Fibroblast of skin of left quadriceps (primary cell): ENCODE data around the gene SCMH1.
A peak's percentile ranks its signal among the peaks of the same experiment; 100 is the strongest.
"Not testable (repeated sequence)": the region's sequence is repeated elsewhere in the genome, so short reads cannot be mapped to it uniquely, and the experiment has no call there.

Experiments
- DNase-seq, 2 experiments: peaks; one replicate each; pipeline ENCODE4 v3.0.0-alpha.2; 2013; ENCODE audit warnings: low read depth in 2 of 2

SCMH1 gene

DNA sequence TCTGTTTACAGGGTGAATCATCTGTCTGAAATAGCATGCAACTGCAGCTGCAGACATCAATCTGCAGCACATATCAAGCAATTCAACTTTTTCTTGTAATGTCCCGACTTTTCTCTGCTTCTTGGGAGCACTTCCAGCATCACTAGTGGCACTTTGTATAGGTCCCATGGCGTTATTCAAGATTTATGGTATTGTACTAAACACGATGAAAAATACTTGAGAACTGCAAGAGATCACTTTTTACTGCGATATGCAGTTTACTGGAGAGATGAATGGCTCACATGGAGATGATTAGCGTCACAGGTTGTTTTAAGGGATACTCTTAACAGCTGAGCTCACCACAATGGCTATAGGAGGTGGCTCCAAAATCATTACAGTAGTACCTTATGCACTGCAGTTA, 7.2 kb upstream of the SCMH1 start:
- DNase-seq: no peak

- DNase-seq: no peak
Observed at GRCh38 chr1:41246568-41246967, 4.5 kb upstream of the SCMH1 start.

- no peak for DNase-seq
Observed at GRCh38 chr1:41245659-41246058, 3.6 kb upstream of the SCMH1 start.

GRCh38 chr1:41243079-41243385, 926 bp upstream of the SCMH1 start:
- no peak for DNase-seq

DNA sequence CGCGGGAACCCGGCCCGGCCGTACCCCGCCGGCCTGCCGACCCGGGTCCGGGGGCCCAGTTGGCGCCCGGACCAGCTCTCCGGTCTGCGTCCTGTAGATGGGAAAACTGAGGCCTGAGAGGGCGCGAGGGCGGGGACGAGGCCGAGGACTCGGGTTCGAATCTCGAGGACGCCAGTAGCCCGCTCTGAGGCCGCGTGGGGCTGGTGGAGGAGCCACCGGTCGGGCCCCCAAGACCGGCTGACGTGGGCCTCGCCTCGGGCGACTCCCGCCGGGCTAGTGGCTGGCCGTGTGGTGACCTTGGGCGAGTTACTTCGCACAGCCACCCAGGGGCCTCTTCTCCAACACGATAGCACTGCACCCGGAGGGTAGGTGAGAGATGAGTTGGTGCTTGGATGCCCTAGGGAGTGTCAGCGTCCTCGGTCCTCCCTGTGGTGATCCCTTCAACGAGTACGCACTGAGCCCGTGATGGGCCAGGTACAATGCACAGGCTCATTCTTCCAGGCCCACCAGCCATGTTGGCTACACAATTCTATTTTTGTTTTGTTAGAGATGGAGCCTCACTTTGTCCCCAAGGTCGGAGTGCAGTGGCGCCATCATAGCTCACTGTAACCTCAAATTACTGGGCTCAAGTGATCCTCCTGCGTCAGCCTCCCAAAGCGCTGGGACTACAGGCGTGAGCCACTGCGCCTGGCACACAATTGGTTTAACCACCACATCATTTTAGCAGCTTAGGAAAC, 404 bp upstream of the SCMH1 start:
- DNase-seq: no peak

GRCh38 chr1:41241354-41241748, 755 bp downstream of the SCMH1 start:
- DNase-seq: no peak

GRCh38 chr1:41240781-41241353, 1.2 kb downstream of the SCMH1 start:
- no peak for DNase-seq

- DNase-seq: peak; percentile 36
Observed at GRCh38 chr1:41239988-41240610, 2.0 kb downstream of the SCMH1 start.

- DNase-seq: no peak
Observed at GRCh38 chr1:41238311-41238988, 3.7 kb downstream of the SCMH1 start.

GRCh38 chr1:41236781-41237180, 5.3 kb downstream of the SCMH1 start:
- DNase-seq: no peak

- DNase-seq: no peak
Observed at GRCh38 chr1:41235893-41236292, 6.2 kb downstream of the SCMH1 start.

DNA sequence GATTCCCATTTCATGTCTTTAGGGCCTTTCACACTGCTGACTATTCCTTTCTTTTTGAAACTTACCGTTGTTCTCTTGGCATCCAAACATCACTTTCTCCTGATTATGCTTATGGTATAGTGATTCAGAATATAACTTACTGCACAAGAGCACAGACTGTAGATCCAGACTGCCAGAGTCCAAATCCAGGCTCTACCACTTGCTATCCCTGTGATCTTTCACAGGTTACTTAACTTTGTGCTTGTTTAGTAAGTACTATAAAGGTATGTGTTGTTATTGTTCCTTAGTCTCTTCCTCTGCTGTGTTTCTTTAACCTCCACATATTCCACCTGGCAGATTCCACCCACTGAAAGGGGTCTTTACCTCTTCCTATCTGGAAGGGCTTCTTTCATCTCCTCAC, 8.4 kb downstream of the SCMH1 start:
- no peak for DNase-seq

- no peak for DNase-seq
Observed at GRCh38 chr1:41232305-41232704, 9.8 kb downstream of the SCMH1 start.

- DNase-seq: no peak
Observed at GRCh38 chr1:41230656-41231055, 11.4 kb downstream of the SCMH1 start.

GRCh38 chr1:41229219-41229618, 12.9 kb downstream of the SCMH1 start:
- DNase-seq: not testable (repeated sequence)

DNA sequence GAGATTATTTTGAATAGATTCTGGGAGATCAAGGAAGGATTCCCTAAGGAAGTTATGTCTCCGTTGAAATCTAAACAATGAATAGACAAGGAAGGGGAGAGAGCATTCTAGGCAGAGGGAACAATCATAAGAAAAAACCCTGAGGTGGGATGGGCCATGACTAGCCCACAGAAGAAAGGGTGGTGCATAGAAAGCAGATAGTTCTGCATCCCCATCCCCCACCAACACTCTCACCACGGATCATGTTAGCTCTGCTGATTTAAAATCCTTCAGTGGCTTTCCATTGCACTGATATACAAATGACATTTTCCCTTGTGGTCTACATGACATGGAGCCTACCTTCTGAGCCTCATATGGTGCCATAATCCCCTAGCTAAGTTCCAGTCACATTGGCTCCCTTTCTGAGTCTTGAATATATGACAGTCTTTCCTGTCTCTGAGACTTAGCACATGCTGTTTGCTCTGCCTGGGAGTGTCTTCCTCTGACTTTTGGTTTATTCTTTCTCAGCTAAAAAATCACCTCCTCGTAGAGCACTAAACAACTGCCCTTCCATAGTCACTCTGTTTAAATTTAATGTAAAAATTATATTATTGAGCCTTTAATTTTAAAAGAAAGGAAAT, 15.2 kb downstream of the SCMH1 start:
- no peak for DNase-seq

- DNase-seq: no peak
Observed at GRCh38 chr1:41225495-41225894, 16.6 kb downstream of the SCMH1 start.

DNA sequence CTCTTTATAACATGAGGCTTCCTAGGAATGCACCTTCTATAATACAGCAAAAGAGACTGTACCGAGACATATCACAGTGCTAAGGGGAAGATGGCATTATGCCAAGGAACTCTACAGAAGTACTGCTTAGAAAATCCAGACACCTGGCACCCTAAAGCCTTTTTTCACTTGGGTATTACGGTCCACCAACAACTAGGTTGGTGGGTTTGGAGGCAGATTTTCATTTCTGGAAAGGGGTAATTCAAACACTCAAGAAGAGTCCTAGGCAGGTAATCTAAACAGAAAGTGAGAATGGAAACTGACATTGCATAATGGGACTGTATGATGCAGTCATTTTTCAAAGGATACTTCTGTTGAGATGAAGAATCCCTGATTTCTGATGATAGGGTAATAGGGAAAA, 19.6 kb downstream of the SCMH1 start:
- no peak for DNase-seq

DNA sequence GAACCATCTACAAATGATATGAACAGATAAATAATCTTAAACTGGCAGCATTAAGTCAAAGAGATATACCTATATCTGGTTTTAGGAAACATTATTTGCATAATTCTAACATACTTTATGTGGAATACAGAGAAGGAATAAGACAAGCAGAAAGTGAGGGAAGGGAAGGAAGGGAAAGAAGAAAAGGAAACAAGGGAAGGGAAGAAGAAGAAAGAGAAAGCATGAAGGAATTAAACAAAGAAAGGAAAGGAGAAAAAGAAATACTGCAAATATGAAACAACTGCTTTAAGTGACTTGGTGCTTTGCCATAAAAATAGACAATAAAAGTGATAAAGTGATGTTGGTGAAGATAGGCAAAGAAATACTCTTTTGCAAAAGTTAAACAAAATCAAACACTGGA, 20.1 kb downstream of the SCMH1 start:
- no peak for DNase-seq

DNA sequence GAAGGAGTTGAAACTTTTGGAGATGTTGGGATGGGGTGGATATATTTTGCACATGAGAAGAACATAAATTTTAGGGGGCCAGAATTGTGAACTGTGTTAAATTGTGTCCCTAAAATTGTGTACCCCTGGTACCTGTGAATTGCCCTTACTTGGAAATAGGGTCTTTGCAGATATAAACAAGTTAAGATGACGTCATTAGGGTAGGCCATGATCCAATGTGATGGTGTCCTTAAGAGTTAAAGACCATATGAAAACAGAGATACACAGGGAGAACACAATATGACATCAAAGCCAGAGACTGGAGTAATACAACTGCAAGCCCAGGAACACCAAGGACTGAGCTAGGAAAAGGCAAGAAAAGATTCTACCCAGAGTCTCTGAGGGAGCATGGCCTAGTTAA, 24.0 kb downstream of the SCMH1 start:
- DNase-seq: no peak

GRCh38 chr1:41217441-41217840, 24.7 kb downstream of the SCMH1 start:
- DNase-seq: no peak

- no peak for DNase-seq
Observed at GRCh38 chr1:41215623-41216022, 26.5 kb downstream of the SCMH1 start.

- DNase-seq: no peak
Observed at GRCh38 chr1:41213341-41213740, 28.8 kb downstream of the SCMH1 start.
